Measurements from ENCODE around the gene PALS1. TPM values are rescaled to one million over a fixed set of nuclear protein-coding genes. Genes with fewer than 3 reads are reported as not detected.

PALS1 gene
- total RNA-seq, 4 donors from 2014 or later = 9.2 to 20.9 (median 12.9) TPM

- intact Hi-C loops (cut with DNase I; ENCODE audit: low total_unique reads) = no loop called here
- TF ChIP-seq POLR2A (IDR thresholded peaks at IDR 0.05) (no peak), CTCF (IDR thresholded peaks at IDR 0.05) (no peak)
- no peak overlapping the region for H3K4me3 ChIP-seq (ENCODE audit: low read depth, poor library complexity, severe bottlenecking)
- no peak for DNase-seq (ENCODE audit: low spot score in 2 of 2)
- 65 to 71% methylated on average over 3 of the region's 3 CpGs for WGBS, 2 donors
These were observed 12.8 kb upstream of the PALS1 start for GRCh38 chr14:67228325-67228984.

- intact Hi-C loops (cut with DNase I; ENCODE audit: low total_unique reads) = no loop called here
- WGBS, 2 donors = 89 to 95% methylated on average over 2 of the region's 2 CpGs
- H3K4me3 ChIP-seq (ENCODE audit: low read depth, poor library complexity, severe bottlenecking) = no peak overlapping the region
- DNase-seq (ENCODE audit: low spot score in 2 of 2) = no peak
- TF ChIP-seq CTCF (IDR thresholded peaks at IDR 0.05) (no peak), POLR2A (IDR thresholded peaks at IDR 0.05) (no peak)
These were observed 9.2 kb upstream of the PALS1 start for GRCh38 chr14:67232066-67232465.

GRCh38 chr14:67232621-67233020 lies 8.6 kb upstream of the PALS1 start:
- WGBS, 2 donors = 76 to 86% methylated on average over 2 of the region's 2 CpGs
- no peak for TF ChIP-seq POLR2A (IDR thresholded peaks at IDR 0.05)
- no peak for TF ChIP-seq CTCF (IDR thresholded peaks at IDR 0.05)
- no peak overlapping the region for H3K4me3 ChIP-seq (ENCODE audit: low read depth, poor library complexity, severe bottlenecking)
- intact Hi-C loops (cut with DNase I; ENCODE audit: low total_unique reads) = no loop called here
- DNase-seq (ENCODE audit: low spot score in 2 of 2) = no peak

- no peak for DNase-seq (ENCODE audit: low spot score in 2 of 2)
- TF ChIP-seq POLR2A (IDR thresholded peaks at IDR 0.05) (no peak), CTCF (IDR thresholded peaks at IDR 0.05) (no peak)
- 45 to 50% methylated on average over 1 of the region's 1 CpG for WGBS, 2 donors
- intact Hi-C loops (cut with DNase I; ENCODE audit: low total_unique reads) = no loop called here
- H3K4me3 ChIP-seq (ENCODE audit: low read depth, poor library complexity, severe bottlenecking) = no peak overlapping the region
These were observed 3.6 kb upstream of the PALS1 start for GRCh38 chr14:67237591-67237990.

- WGBS, 2 donors = 90 to 93% methylated on average over 14 of the region's 14 CpGs
- TF ChIP-seq POLR2A (IDR thresholded peaks at IDR 0.05) = no peak
- TF ChIP-seq CTCF (IDR thresholded peaks at IDR 0.05) = no peak
- intact Hi-C loops (cut with DNase I; ENCODE audit: low total_unique reads) = no loop called here
- DNase-seq (ENCODE audit: low spot score in 2 of 2) = no peak
- no peak overlapping the region for H3K4me3 ChIP-seq (ENCODE audit: low read depth, poor library complexity, severe bottlenecking)
These were observed 1.7 kb upstream of the PALS1 start for GRCh38 chr14:67239582-67239981.

All from lower leg skin (tissue), 4 donors.